Cardiac muscle cell (in vitro differentiated cells and primary cell): Measurements from ENCODE around the gene DCLRE1A. TPM values are rescaled to one million over a fixed set of nuclear protein-coding genes. Genes with fewer than 3 reads are reported as not detected.

Experiments used
- DNase-seq, 2 donors: peaks; one replicate each; pipeline versions ENCODE4 v3.0.0 to v3.0.0-alpha.2; 2010 to 2017; ENCODE audit warnings: low read depth in 1 of 2, low spot score in 1 of 2
- H3K27ac ChIP-seq: fragments of 200-600 bp; sonication (generic); 2 replicates; pipeline ENCODE4 v1.5.1; 2016
- H3K27me3 ChIP-seq: fragments of 200-600 bp; sonication (generic); 2 replicates; pipeline ENCODE4 v1.6.0; 2016; ENCODE audit warnings: control low read depth
- H3K36me3 ChIP-seq: fragments of 200-600 bp; sonication (generic); 2 replicates; pipeline ENCODE4 v1.5.1; 2016; ENCODE audit warnings: control low read depth
- H3K4me1 ChIP-seq: fragments of 200-600 bp; sonication (generic); 2 replicates; pipeline ENCODE4 v1.8.1; 2017; ENCODE audit warnings: low read depth, mild to moderate bottlenecking, mixed run types
- H3K4me3 ChIP-seq: fragments of 200-600 bp; sonication (generic); 2 replicates; pipeline ENCODE4 v1.5.1; 2016; ENCODE audit warnings: mild to moderate bottlenecking
- H3K9me3 ChIP-seq: fragments of 200-600 bp; sonication (generic); 2 replicates; pipeline ENCODE4 v1.5.1; 2017; ENCODE audit warnings: low read depth, mild to moderate bottlenecking, control low read depth
- polyA plus RNA-seq: library from polyadenylated mRNA; unstranded; fragments of >200 nt; fragmentation: Nextera tagmentation; extraction: Ambion mirVana; gene quantifications from 2 replicates; pipeline ENCODE4 v1.2.1, GENCODE V29; 2016
- total RNA-seq: library from RNA; depleted of rRNA; stranded (reverse); fragments of >200 nt; gene quantifications from 2 replicates; pipeline ENCODE4 v1.2.3, GENCODE V29; 2016
- TF ChIP-seq, protein P1 (sequence below): IDR thresholded peaks from 2 replicates; pipeline ENCODE4 v1.5.1; 2012; ENCODE audit warnings: low read depth, mild to moderate bottlenecking, low read length

The DCLRE1A gene
- total RNA-seq (6.3 and 6.6 TPM in 2 replicates), polyA plus RNA-seq (4.8 and 7.3 TPM in 2 replicates)

DNA sequence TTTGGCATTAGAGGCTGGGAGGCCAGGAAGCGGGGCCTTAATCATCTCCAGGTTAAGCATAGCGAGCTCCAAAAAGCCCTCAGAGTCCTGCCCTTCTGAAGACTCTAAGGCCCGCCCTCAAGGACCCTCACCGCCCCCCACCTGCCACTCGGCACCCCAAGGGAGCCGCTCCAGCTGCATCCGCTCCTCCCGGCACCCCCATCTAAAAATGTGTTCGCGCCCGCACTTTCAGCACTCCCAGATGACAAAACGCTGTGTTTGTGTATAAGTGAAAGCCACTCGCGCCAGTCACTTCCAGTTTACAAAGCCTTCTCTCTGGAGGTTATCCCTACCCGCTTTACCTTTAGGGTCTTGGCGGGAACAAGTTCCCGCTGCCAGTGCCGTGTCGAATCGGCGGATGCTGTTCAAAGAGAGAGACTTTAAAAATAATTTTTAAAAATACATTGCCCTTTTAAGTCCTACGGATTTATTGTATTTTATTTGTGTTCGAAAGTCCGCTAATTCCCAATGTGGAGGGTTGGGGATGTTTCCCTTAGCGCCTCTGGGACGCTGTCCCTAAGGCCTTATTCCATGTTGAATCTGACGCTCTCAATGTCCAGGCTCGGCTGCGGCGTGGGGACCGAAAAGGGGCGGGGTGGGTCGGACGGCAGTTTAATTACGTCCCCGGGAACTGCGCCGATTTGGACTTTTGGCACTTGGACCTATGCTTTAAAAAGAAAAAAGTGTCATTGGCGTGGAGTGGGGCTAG is at the start of gene DCLRE1A, which contains the start of gene NHLRC2:
Gene DCLRE1A, minus strand, starts transcription at position 70 of the 748 bp plus-strand sequence. CDS start 900 bp downstream, outside the sequence.
Gene NHLRC2, plus strand, starts transcription at position 649 of the 748 bp plus-strand sequence. CDS start 212 bp downstream, outside the sequence.
- Histone ChIP-seq H3K9me3 (no peaks in the 10 kb centered on the region), H3K27ac (peak within 1 kb of the TSS; percentile 96), H3K4me1 (peaks cover 27% of the 10 kb centered on the region), H3K36me3 (peaks cover 7% of the 10 kb centered on the region), H3K27me3 (no peaks in the 10 kb centered on the region), H3K4me3 (peak within 1 kb of the TSS; percentile 77)
- DNase-seq = peak; percentile 83 to 88
- TF ChIP-seq, protein P1, sequence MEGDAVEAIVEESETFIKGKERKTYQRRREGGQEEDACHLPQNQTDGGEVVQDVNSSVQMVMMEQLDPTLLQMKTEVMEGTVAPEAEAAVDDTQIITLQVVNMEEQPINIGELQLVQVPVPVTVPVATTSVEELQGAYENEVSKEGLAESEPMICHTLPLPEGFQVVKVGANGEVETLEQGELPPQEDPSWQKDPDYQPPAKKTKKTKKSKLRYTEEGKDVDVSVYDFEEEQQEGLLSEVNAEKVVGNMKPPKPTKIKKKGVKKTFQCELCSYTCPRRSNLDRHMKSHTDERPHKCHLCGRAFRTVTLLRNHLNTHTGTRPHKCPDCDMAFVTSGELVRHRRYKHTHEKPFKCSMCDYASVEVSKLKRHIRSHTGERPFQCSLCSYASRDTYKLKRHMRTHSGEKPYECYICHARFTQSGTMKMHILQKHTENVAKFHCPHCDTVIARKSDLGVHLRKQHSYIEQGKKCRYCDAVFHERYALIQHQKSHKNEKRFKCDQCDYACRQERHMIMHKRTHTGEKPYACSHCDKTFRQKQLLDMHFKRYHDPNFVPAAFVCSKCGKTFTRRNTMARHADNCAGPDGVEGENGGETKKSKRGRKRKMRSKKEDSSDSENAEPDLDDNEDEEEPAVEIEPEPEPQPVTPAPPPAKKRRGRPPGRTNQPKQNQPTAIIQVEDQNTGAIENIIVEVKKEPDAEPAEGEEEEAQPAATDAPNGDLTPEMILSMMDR = no peak

DNA sequence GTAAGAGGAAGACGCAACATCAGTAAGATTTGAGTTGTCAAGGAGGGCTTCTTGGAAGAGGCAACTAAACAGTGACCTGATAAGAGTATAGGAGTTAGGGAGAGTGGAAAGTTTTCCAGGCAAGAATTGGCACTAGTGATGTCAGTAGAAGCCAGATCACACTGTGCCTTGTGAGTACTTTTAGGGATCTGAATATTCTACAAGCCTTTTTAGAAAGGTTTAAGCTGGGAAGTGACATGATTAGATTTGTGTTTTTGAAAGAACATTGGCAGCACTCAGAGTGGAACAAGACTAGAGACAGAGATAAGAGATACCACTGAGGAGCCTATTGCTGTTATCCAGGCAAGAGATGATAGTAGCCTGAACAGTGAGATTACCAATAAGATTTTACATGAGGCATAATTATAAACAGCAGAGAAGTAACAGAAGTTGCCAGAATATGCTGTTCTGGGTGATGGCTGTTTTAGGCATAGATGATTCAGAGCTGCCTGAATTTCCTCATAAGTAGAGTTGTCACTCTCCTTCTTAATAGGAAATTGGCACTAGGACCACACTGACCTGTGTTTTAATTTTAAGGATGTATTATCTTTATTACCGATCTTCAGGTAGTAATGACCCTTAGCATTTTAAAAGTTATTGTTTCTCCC is 46.2 kb upstream of the DCLRE1A start:
- H3K27ac ChIP-seq = peak overlapping the region; percentile 71
- peaks cover 23% of the 10 kb centered on the region for H3K36me3 ChIP-seq
- H3K9me3 ChIP-seq = no peaks in the 10 kb centered on the region
- H3K4me1 ChIP-seq = peaks cover 27% of the 10 kb centered on the region
- H3K4me3 ChIP-seq = no peak overlapping the region
- no peaks in the 10 kb centered on the region for H3K27me3 ChIP-seq
- TF ChIP-seq, protein P1 = no peak
- peak in 1 of 2 donors; percentile 25 for DNase-seq

DNA sequence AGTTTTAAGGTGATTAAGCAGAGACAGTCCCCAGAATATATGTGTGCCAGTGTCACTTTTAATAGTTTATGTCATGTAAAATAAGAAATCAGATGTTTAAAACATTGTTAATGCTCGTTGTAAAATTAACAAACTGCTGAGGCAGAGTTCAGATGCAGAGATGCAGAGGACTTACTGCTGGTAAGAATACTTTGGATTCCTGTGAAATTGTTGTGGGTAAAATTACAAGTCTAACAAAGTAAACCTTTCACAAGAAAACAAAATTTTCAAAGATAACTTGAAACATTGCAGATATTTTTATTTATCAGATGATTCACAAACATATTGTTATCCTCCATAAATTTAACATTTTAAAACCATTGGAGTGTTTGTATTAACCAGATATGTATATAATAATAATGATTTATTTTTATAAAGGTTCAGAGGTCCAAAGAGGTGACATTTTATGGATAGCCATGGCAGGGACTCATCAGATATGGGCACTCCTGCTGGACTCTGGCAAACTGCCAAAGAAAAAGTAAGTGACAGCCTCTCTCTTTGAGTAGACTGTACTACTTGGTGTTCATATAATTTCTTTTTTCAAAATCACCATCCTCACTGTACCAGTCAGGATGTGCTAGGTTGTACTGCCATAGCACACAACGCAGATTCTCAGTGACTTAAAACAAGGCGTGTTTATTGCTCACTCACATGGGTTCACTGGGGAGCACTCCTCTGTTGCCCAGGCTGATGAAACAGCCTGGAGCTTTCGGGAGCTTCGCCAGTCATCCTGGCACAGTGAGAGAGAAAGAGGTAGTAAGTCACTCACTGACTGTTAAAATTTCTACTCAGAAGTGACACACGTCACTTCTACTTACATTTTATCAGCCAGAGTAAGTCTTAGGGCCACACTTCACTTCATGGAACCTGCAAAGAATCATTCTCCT is 44.1 kb upstream of the DCLRE1A start:
- peaks cover 38% of the 10 kb centered on the region for H3K4me1 ChIP-seq
- H3K36me3 ChIP-seq = peaks cover 11% of the 10 kb centered on the region
- DNase-seq = peak in 1 of 2 donors; percentile 57

DNA sequence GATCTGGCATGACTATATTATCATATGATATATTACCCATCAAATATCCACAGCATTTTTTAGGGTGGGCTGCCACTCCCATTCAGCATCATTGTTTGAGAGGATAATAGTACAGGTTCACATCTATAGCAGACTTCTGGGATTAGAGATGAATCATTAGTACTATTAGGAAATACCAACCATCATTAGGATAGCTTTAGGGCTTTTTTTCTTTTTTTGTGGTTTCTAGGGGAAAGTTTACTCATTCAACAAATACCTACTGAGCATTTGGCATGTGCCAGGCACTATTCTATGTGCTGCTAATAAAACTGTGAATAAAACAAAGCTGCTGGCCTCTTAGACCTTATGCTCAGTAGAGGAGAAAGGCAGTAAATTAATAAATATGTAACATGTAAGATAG is 41.1 kb upstream of the DCLRE1A start:
- TF ChIP-seq, protein P1 = no peak
- H3K27ac ChIP-seq = no peak overlapping the region
- H3K9me3 ChIP-seq = no peaks in the 10 kb centered on the region
- DNase-seq = peak in 1 of 2 donors; percentile 39
- peaks cover 4% of the 10 kb centered on the region for H3K36me3 ChIP-seq
- H3K27me3 ChIP-seq = no peaks in the 10 kb centered on the region
- no peak overlapping the region for H3K4me3 ChIP-seq
- peaks cover 34% of the 10 kb centered on the region for H3K4me1 ChIP-seq

More for the DNA sequence above, 44.1 kb upstream of the DCLRE1A start:
- no peaks in the 10 kb centered on the region for H3K9me3 ChIP-seq
- H3K27me3 ChIP-seq = no peaks in the 10 kb centered on the region
- TF ChIP-seq, protein P1 = no peak
- no peak overlapping the region for H3K4me3 ChIP-seq
- H3K27ac ChIP-seq = peak overlapping the region; percentile 71

DNA sequence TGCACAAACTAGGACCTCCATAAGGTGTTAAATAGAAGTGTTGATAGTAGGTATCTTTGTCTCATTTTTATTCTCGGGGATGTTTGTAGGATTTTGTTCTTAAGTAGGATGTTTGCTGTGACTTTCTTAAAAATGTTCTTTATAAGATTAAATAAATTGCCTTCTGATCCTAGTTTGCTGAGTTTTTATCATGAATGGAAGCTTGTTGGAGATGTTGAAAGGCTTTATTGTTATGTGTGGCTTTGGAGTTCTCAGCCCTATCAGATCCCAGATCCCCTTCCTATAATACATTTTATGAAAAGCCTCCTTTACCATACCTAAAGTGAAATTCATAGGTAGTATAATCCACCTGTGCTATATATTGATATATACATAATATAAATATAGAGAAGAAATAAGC is 40.7 kb upstream of the DCLRE1A start:
- DNase-seq = no peak
- H3K27ac ChIP-seq = no peak overlapping the region
- no peaks in the 10 kb centered on the region for H3K9me3 ChIP-seq
- TF ChIP-seq, protein P1 = no peak
- peaks cover 30% of the 10 kb centered on the region for H3K4me1 ChIP-seq
- H3K4me3 ChIP-seq = no peak overlapping the region
- peaks cover 4% of the 10 kb centered on the region for H3K36me3 ChIP-seq
- no peaks in the 10 kb centered on the region for H3K27me3 ChIP-seq
